PC-9 (cell line): ENCODE measurements around the gene NEO1. TPM values are rescaled to one million over a fixed set of nuclear protein-coding genes. Genes with fewer than 3 reads are reported as not detected.

Source experiments
- BruUV-seq: library from RNA; stranded (reverse); fragments of 400-500 nt; replicated peaks from 2 replicates; lab custom pipeline; 2021; lab: Mats Ljungman, UMichigan
- CTCF ChIA-PET: fragments of 300-600 bp; sonication (Branson Sonifier 250); formaldehyde crosslinking; loops from one replicate; lab custom pipeline; 2022; ENCODE audit warnings: antibody characterized with exemption; lab: Charles Lee
- POLR2A ChIA-PET: fragments of 300-600 bp; sonication (Branson Sonifier 250); formaldehyde crosslinking; loops from one replicate; lab custom pipeline; 2022; ENCODE audit warnings: antibody characterized with exemption; ENCODE audit not compliant: unreplicated experiment; lab: Charles Lee
- DNase-seq, 2 experiments: peaks; one replicate each; pipeline versions ENCODE4 v3.0.0 to v3.0.0-alpha.2; 2015 to 2022; ENCODE audit warnings: mixed read lengths in 1 of 2
- H2AFZ ChIP-seq: fragments of 200-600 bp; sonication (generic); 2 replicates; pipeline ENCODE4 v1.8.1; 2017; ENCODE audit warnings: antibody characterized with exemption
- H3F3A ChIP-seq: fragments of 200-600 bp; sonication (generic); 2 replicates; pipeline ENCODE4 v1.8.1; 2017; ENCODE audit warnings: antibody characterized with exemption, mild to moderate bottlenecking, low read depth; ENCODE audit not compliant: insufficient read depth
- H3K27ac ChIP-seq: fragments of 200-600 bp; sonication (generic); 2 replicates; pipeline ENCODE4 v1.6.1; 2016; ENCODE audit warnings: mixed run types
- H3K27me3 ChIP-seq: fragments of 200-600 bp; sonication (generic); 2 replicates; pipeline ENCODE4 v1.6.1; 2016; ENCODE audit warnings: low read depth, mixed run types; ENCODE audit not compliant: insufficient read depth
- H3K36me3 ChIP-seq: fragments of 200-600 bp; sonication (generic); 2 replicates; pipeline ENCODE4 v1.6.1; 2016; ENCODE audit warnings: low read depth, mixed run types
- H3K4me1 ChIP-seq: fragments of 200-600 bp; sonication (generic); replicated peaks from 2 replicates; pipeline ENCODE4 v1.6.1; 2016; ENCODE audit warnings: mixed run types; ENCODE audit not compliant: insufficient read depth
- H3K4me2 ChIP-seq: fragments of 200-600 bp; sonication (generic); 2 replicates; pipeline ENCODE4 v1.6.1; 2017; ENCODE audit warnings: mixed run types
- H3K4me3 ChIP-seq: fragments of 200-600 bp; sonication (generic); 2 replicates; pipeline ENCODE4 v1.6.1; 2016; ENCODE audit warnings: mixed run types
- H3K79me2 ChIP-seq: fragments of 200-600 bp; sonication (generic); 2 replicates; pipeline ENCODE4 v1.6.1; 2017; ENCODE audit warnings: low read depth, mixed run types
- H3K9me2 ChIP-seq: fragments of 200-600 bp; sonication (generic); 2 replicates; pipeline ENCODE4 v1.8.1; 2017; ENCODE audit warnings: mild to moderate bottlenecking; ENCODE audit not compliant: insufficient read depth
- H3K9me3 ChIP-seq: fragments of 200-600 bp; sonication (generic); 2 replicates; pipeline ENCODE4 v1.8.1; 2016; ENCODE audit warnings: low read depth; ENCODE audit not compliant: insufficient read depth
- H4K20me1 ChIP-seq: fragments of 200-600 bp; sonication (generic); 2 replicates; pipeline ENCODE4 v1.8.1; 2017; ENCODE audit not compliant: insufficient read depth
- CTCF ChIP-seq: fragments of 200-600 bp; sonication (generic); conservative IDR thresholded peaks from 2 replicates; pipeline ENCODE4 v1.6.1; 2017; ENCODE audit warnings: mixed run types, antibody characterized with exemption, mild to moderate bottlenecking, moderate library complexity
- EZH2 ChIP-seq: fragments of 200-600 bp; sonication (generic); IDR thresholded peaks from 2 replicates; pipeline ENCODE4 v1.8.0; 2017; ENCODE audit warnings: antibody characterized with exemption, low read depth
- intact Hi-C: fragments of 100-400 bp; cut with micrococcal nuclease; formaldehyde crosslinking; loops from one replicate; pipeline ENCODE4 v1.10.0; 2022; ENCODE audit not compliant: unreplicated experiment
- total RNA-seq: library from RNA; stranded (reverse); gene quantifications from 2 replicates; pipeline ENCODE4 v1.2.3, GENCODE V29; 2021

The NEO1 gene
- total RNA-seq, 1 experiment from 2014 or later = 5.2 TPM

GRCh38 chr15:73232776-73233175 lies 180.5 kb downstream of the NEO1 start:
- no peaks in the 10 kb centered on the region for H3K9me3 ChIP-seq
- POLR2A ChIA-PET = no interaction called here
- intact Hi-C loops = loop anchor here (10.0 kb wide), 1 partner anchor 508 kb away; no protein-coding TSS in a partner anchor

GRCh38 chr15:73233623-73234022 lies 181.4 kb downstream of the NEO1 start:
- Histone ChIP-seq H3K9me2 (no peaks in the 10 kb centered on the region), H3K27me3 (peaks cover 7% of the 10 kb centered on the region; the same call in 1 of the 2 replicates), H3F3A (no peaks in the 10 kb centered on the region), H3K79me2 (no peaks in the 10 kb centered on the region), H3K4me1 (no peaks in the 10 kb centered on the region), H2AFZ (no peak overlapping the region), H3K4me3 (no peak overlapping the region), H3K9me3 (no peaks in the 10 kb centered on the region), H3K27ac (no peak overlapping the region), H3K36me3 (no peaks in the 10 kb centered on the region), H3K4me2 (no peak overlapping the region), H4K20me1 (no peaks in the 10 kb centered on the region)
- intact Hi-C loops = loop anchor here (10.0 kb wide), 1 partner anchor 509 kb away; no protein-coding TSS in a partner anchor
- TF ChIP-seq EZH2 (no peak), CTCF (no peak)
- ChIA-PET POLR2A (no interaction called here), CTCF (no interaction called here)
- no TSS peak for BruUV-seq
- no peak for DNase-seq

More at GRCh38 chr15:73232776-73233175, 180.5 kb downstream of the NEO1 start:
- no peak overlapping the region for H3K4me3 ChIP-seq
- CTCF ChIA-PET = interaction anchor here (0.6 kb wide), 1 partner anchor 520 kb away, joined by 3 read pairs; the partner anchor contains the start of gene INSYN1
- no peak overlapping the region for H3K4me2 ChIP-seq
- no peak overlapping the region for H3K27ac ChIP-seq
- H3K79me2 ChIP-seq = no peaks in the 10 kb centered on the region
- no peaks in the 10 kb centered on the region for H3F3A ChIP-seq
- no peak for TF ChIP-seq EZH2
- TF ChIP-seq CTCF = no peak
- H2AFZ ChIP-seq = no peak overlapping the region
- H3K36me3 ChIP-seq = no peaks in the 10 kb centered on the region
- no peaks in the 10 kb centered on the region for H3K4me1 ChIP-seq
- no TSS peak for BruUV-seq
- H4K20me1 ChIP-seq = no peaks in the 10 kb centered on the region
- H3K27me3 ChIP-seq = peaks cover 7% of the 10 kb centered on the region; the same call in 1 of the 2 replicates
- DNase-seq = no peak
- H3K9me2 ChIP-seq = no peaks in the 10 kb centered on the region

GRCh38 chr15:73237910-73238309 lies 185.6 kb downstream of the NEO1 start:
- no TSS peak for BruUV-seq
- no peak overlapping the region for H2AFZ ChIP-seq
- CTCF ChIA-PET = interaction anchor here (0.6 kb wide), 1 partner anchor 30 kb away, joined by 3 read pairs; no protein-coding TSS in a partner anchor
- H3F3A ChIP-seq = no peaks in the 10 kb centered on the region
- H3K4me2 ChIP-seq = no peak overlapping the region
- H3K79me2 ChIP-seq = no peaks in the 10 kb centered on the region
- intact Hi-C loops = loop anchor here (10.0 kb wide), 1 partner anchor 513 kb away; no protein-coding TSS in a partner anchor
- POLR2A ChIA-PET = interaction anchor here (0.7 kb wide), 1 partner anchor 1034 kb away, joined by 19 read pairs; no protein-coding TSS in a partner anchor
- H3K27ac ChIP-seq = no peak overlapping the region
- no peak for DNase-seq
- TF ChIP-seq EZH2 = no peak
- no peak for TF ChIP-seq CTCF
- H4K20me1 ChIP-seq = no peaks in the 10 kb centered on the region
- H3K9me2 ChIP-seq = no peaks in the 10 kb centered on the region
- H3K4me1 ChIP-seq = no peaks in the 10 kb centered on the region
- H3K4me3 ChIP-seq = no peak overlapping the region
- no peaks in the 10 kb centered on the region for H3K9me3 ChIP-seq
- H3K27me3 ChIP-seq = peaks cover 7% of the 10 kb centered on the region; the same call in 1 of the 2 replicates
- H3K36me3 ChIP-seq = no peaks in the 10 kb centered on the region
